ENCODE measurements around the gene ZNRF2. TPM values are rescaled to one million over a fixed set of nuclear protein-coding genes. Genes with fewer than 3 reads are reported as not detected.
"Not testable (repeated sequence)": the region's sequence is repeated elsewhere in the genome, so short reads cannot be mapped to it uniquely, and the experiment has no call there.

The ZNRF2 gene
- total RNA-seq, 1 experiment from 2014 or later = 24.7 TPM

GRCh38 chr7:30285067-30285535 lies 704 bp downstream of the ZNRF2 start:
- Histone ChIP-seq H3K9me3 (ENCODE audit: insufficient read depth, low read depth) (no peaks in the 10 kb centered on the region), H3K4me1 (replicated peaks; ENCODE audit: insufficient read depth) (peaks cover 38% of the 10 kb centered on the region), H3K4me3 (peak overlapping the region; percentile 74), H3K9me2 (ENCODE audit: insufficient read depth) (no peaks in the 10 kb centered on the region), H3K27me3 (ENCODE audit: insufficient read depth, low read depth) (no peaks in the 10 kb centered on the region), H4K20me1 (ENCODE audit: insufficient read depth) (no peaks in the 10 kb centered on the region), H3F3A (ENCODE audit: insufficient read depth, low read depth) (peaks cover 8% of the 10 kb centered on the region; the same call in 1 of the 2 replicates), H3K4me2 (peak overlapping the region; percentile 41), H3K79me2 (ENCODE audit: low read depth) (peaks cover 45% of the 10 kb centered on the region), H3K27ac (peak overlapping the region; percentile 79), H2AFZ (peak overlapping the region; percentile 70; the same call in 1 of the 2 replicates), H3K36me3 (ENCODE audit: low read depth) (no peaks in the 10 kb centered on the region)
- TF ChIP-seq, protein P1, sequence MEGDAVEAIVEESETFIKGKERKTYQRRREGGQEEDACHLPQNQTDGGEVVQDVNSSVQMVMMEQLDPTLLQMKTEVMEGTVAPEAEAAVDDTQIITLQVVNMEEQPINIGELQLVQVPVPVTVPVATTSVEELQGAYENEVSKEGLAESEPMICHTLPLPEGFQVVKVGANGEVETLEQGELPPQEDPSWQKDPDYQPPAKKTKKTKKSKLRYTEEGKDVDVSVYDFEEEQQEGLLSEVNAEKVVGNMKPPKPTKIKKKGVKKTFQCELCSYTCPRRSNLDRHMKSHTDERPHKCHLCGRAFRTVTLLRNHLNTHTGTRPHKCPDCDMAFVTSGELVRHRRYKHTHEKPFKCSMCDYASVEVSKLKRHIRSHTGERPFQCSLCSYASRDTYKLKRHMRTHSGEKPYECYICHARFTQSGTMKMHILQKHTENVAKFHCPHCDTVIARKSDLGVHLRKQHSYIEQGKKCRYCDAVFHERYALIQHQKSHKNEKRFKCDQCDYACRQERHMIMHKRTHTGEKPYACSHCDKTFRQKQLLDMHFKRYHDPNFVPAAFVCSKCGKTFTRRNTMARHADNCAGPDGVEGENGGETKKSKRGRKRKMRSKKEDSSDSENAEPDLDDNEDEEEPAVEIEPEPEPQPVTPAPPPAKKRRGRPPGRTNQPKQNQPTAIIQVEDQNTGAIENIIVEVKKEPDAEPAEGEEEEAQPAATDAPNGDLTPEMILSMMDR (conservative IDR thresholded peaks at IDR 0.05) = no peak
- TF ChIP-seq EZH2 (IDR thresholded peaks at IDR 0.05; ENCODE audit: low read depth) = no peak
- no TSS peak for BruUV-seq (replicated peaks)
- POLR2A ChIA-PET (ENCODE audit: unreplicated experiment) = interaction anchor here (1.1 kb wide), 1 partner anchor 17 kb away, joined by 12 read pairs; no protein-coding TSS in a partner anchor
- no peak for DNase-seq
- intact Hi-C loops (cut with micrococcal nuclease; ENCODE audit: unreplicated experiment) = loop anchor here (2.0 to 10.0 kb wide), 6 partner anchors 128 to 280 kb away; partner anchors contain the start of genes GGCT, MTURN and PLEKHA8
- CTCF ChIA-PET = interaction anchor here (0.7 kb wide), 3 partner anchors 63 to 662 kb away, joined by 3 to 4 read pairs (median 3); no protein-coding TSS in a partner anchor

DNA sequence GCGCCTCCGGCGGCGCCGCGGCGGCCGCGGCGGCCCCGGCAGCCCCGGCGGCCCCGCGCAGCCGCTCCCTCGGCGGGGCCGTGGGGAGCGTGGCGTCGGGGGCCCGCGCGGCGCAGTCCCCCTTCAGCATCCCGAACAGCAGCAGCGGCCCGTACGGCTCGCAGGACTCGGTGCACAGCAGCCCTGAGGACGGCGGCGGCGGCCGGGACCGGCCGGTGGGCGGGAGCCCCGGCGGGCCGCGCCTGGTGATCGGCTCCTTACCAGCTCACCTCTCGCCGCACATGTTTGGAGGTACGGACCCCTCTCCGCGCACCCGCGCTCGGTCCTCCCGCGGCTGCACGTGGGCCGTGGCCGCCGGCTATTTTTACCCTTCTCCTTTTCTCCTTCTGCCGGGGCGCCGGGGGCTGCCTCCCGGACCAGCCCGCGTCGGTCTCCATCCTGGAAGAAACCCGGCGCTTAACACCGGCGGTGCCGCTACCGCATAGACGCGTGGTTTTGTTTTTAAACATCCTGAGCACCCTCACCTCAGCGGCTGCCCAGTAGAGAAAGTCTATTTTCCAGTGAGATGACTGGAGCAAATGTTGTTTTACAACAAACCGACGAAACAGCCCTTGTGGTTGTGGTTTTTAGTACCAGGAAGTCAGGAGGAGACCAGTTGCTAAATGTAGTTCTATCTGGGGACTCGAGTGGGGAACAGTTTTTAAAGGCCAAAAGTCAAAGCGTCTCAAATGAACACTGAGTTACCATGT lies 1.3 kb downstream of the ZNRF2 start:
- CTCF ChIA-PET = interaction anchor here (0.7 kb wide), 1 partner anchor 663 kb away, joined by 3 read pairs; no protein-coding TSS in a partner anchor
- no TSS peak for BruUV-seq (replicated peaks)
- peak; percentile 36 to 59 for DNase-seq
- Histone ChIP-seq H3K36me3 (ENCODE audit: low read depth) (no peaks in the 10 kb centered on the region), H3F3A (ENCODE audit: insufficient read depth, low read depth) (peaks cover 12% of the 10 kb centered on the region; the same call in 1 of the 2 replicates), H3K4me3 (peak overlapping the region; percentile 74), H3K9me2 (ENCODE audit: insufficient read depth) (no peaks in the 10 kb centered on the region), H3K4me2 (peak overlapping the region; percentile 93), H4K20me1 (ENCODE audit: insufficient read depth) (no peaks in the 10 kb centered on the region), H3K4me1 (replicated peaks; ENCODE audit: insufficient read depth) (peaks cover 44% of the 10 kb centered on the region), H2AFZ (peak overlapping the region; percentile 80), H3K9me3 (ENCODE audit: insufficient read depth, low read depth) (no peaks in the 10 kb centered on the region), H3K27ac (peak overlapping the region; percentile 79), H3K79me2 (ENCODE audit: low read depth) (peaks cover 51% of the 10 kb centered on the region), H3K27me3 (ENCODE audit: insufficient read depth, low read depth) (no peaks in the 10 kb centered on the region)
- intact Hi-C loops (cut with micrococcal nuclease; ENCODE audit: unreplicated experiment) = loop anchor here (2.0 to 10.0 kb wide), 6 partner anchors 127 to 279 kb away; partner anchors contain the start of genes GGCT, MTURN and PLEKHA8
- POLR2A ChIA-PET (ENCODE audit: unreplicated experiment) = interaction anchor here (0.6 to 1.1 kb wide), 2 partner anchors 16 to 305 kb away, joined by 10 to 12 read pairs; no protein-coding TSS in a partner anchor
- TF ChIP-seq EZH2 (IDR thresholded peaks at IDR 0.05; ENCODE audit: low read depth) = no peak
- TF ChIP-seq, protein P1 (conservative IDR thresholded peaks at IDR 0.05) = no peak

GRCh38 chr7:30286749-30287148 lies 2.4 kb downstream of the ZNRF2 start:
- BruUV-seq (replicated peaks) = no TSS peak
- H3K27ac ChIP-seq = peak overlapping the region; percentile 58
- TF ChIP-seq, protein P1 (conservative IDR thresholded peaks at IDR 0.05) = no peak
- TF ChIP-seq EZH2 (IDR thresholded peaks at IDR 0.05; ENCODE audit: low read depth) = no peak
- ChIA-PET POLR2A (ENCODE audit: unreplicated experiment) (no interaction called here), CTCF (no interaction called here)
- peak overlapping the region; percentile 93 for H3K4me2 ChIP-seq
- H3K9me3 ChIP-seq (ENCODE audit: insufficient read depth, low read depth) = no peaks in the 10 kb centered on the region
- H4K20me1 ChIP-seq (ENCODE audit: insufficient read depth) = no peaks in the 10 kb centered on the region
- intact Hi-C loops (cut with micrococcal nuclease; ENCODE audit: unreplicated experiment) = loop anchor here (10.0 kb wide), 1 partner anchor 222 kb away; no protein-coding TSS in a partner anchor
- H2AFZ ChIP-seq = peak overlapping the region; percentile 80
- H3K36me3 ChIP-seq (ENCODE audit: low read depth) = no peaks in the 10 kb centered on the region
- peak overlapping the region; percentile 74 for H3K4me3 ChIP-seq
- peaks cover 54% of the 10 kb centered on the region for H3K4me1 ChIP-seq (replicated peaks; ENCODE audit: insufficient read depth)
- H3K9me2 ChIP-seq (ENCODE audit: insufficient read depth) = no peaks in the 10 kb centered on the region
- H3K27me3 ChIP-seq (ENCODE audit: insufficient read depth, low read depth) = no peaks in the 10 kb centered on the region
- DNase-seq = no peak
- peaks cover 62% of the 10 kb centered on the region for H3K79me2 ChIP-seq (ENCODE audit: low read depth)
- peaks cover 14% of the 10 kb centered on the region; the same call in 1 of the 2 replicates for H3F3A ChIP-seq (ENCODE audit: insufficient read depth, low read depth)

DNA sequence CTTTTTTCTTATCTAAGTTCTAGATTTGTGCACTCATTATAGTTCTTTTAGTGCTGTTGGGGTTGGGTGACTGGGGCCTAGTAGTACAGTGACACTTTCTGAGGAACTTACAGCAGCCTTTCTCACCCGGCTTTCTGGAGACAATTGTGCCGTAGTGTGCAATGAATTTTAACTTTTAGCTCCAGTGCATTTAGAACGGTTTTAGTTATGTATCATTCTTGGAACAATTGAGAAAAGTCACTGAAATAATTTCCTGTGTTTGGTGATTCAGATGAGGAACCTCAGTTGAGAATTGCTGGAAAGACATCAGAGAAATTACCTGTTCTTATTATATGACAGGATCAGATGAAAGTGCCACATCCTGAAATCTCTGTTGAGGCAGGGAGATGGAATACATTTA lies 3.2 kb downstream of the ZNRF2 start:
- H3K27me3 ChIP-seq (ENCODE audit: insufficient read depth, low read depth); DNase-seq; H3K27ac ChIP-seq; H2AFZ ChIP-seq; H3K9me2 ChIP-seq (ENCODE audit: insufficient read depth); CTCF ChIA-PET; H4K20me1 ChIP-seq (ENCODE audit: insufficient read depth); H3K9me3 ChIP-seq (ENCODE audit: insufficient read depth, low read depth); H3K36me3 ChIP-seq (ENCODE audit: low read depth); BruUV-seq (replicated peaks); POLR2A ChIA-PET (ENCODE audit: unreplicated experiment): not testable (repeated sequence)
- Histone ChIP-seq H3F3A (ENCODE audit: insufficient read depth, low read depth) (peaks cover 14% of the 10 kb centered on the region; the same call in 1 of the 2 replicates), H3K79me2 (ENCODE audit: low read depth) (peaks cover 70% of the 10 kb centered on the region), H3K4me2 (peak overlapping the region; percentile 93), H3K4me3 (peak overlapping the region; percentile 74; the same call in 1 of the 2 replicates), H3K4me1 (replicated peaks; ENCODE audit: insufficient read depth) (peaks cover 60% of the 10 kb centered on the region)
- intact Hi-C loops (cut with micrococcal nuclease; ENCODE audit: unreplicated experiment) = loop anchor here (10.0 kb wide), 1 partner anchor 223 kb away; no protein-coding TSS in a partner anchor

Measured in PC-9 (cell line).